CD14-positive monocyte (primary cell): ENCODE results near the gene DMRTC1. TPM values are rescaled to one million over a fixed set of nuclear protein-coding genes. Genes with fewer than 3 reads are reported as not detected.
"Not testable (repeated sequence)": the region's sequence is repeated elsewhere in the genome, so short reads cannot be mapped to it uniquely, and the experiment has no call there.

ENCODE experiments used
- DNase-seq, 3 donors: peaks; one replicate each; pipeline ENCODE4 v3.0.0-alpha.2; 2011 to 2022
- H2AFZ ChIP-seq: 2 replicates; pipeline ENCODE4 v1.6.0; 2012; ENCODE audit warnings: mild to moderate bottlenecking, low read depth, low read length, inconsistent platforms; ENCODE audit not compliant: insufficient read depth, poor library complexity, severe bottlenecking
- H3K27ac ChIP-seq, 2 donors: 1 replicate in 1 of 2; 2 replicates in 1 of 2; pipeline ENCODE4 v1.5.1; 2012 to 2013; ENCODE audit warnings: low read length in 2 of 2, control low read depth in 1 of 2, inconsistent platforms in 1 of 2, low read depth in 1 of 2, mild to moderate bottlenecking in 1 of 2
- H3K27me3 ChIP-seq, 2 donors: one replicate each; pipeline versions ENCODE4 v1.6.0 to v1.6.1; 2011 to 2013; ENCODE audit warnings: low read length in 2 of 2; ENCODE audit not compliant: control insufficient read depth in 2 of 2, insufficient read depth in 2 of 2
- H3K36me3 ChIP-seq, 2 donors: replicated peaks in 1 of 2; 1 replicate in 1 of 2; 2 replicates in 1 of 2; pipeline versions ENCODE4 v1.5.1 to v1.6.1; 2012 to 2013; ENCODE audit warnings: low read length in 2 of 2, control low read depth in 1 of 2, inconsistent platforms in 1 of 2, mild to moderate bottlenecking in 1 of 2; ENCODE audit not compliant: insufficient read depth in 2 of 2, control insufficient read depth in 1 of 2
- H3K4me1 ChIP-seq, 2 donors: 1 replicate in 1 of 2; 2 replicates in 1 of 2; pipeline versions ENCODE4 v1.5.1 to v1.6.1; 2012 to 2013; ENCODE audit warnings: low read length in 2 of 2, control low read depth in 1 of 2, inconsistent platforms in 1 of 2, mild to moderate bottlenecking in 1 of 2, moderate library complexity in 1 of 2; ENCODE audit not compliant: insufficient read depth in 2 of 2, control insufficient read depth in 1 of 2
- H3K4me2 ChIP-seq: replicated peaks from 2 replicates; pipeline ENCODE3; 2012; ENCODE audit warnings: low read length, moderate library complexity, mild to moderate bottlenecking; ENCODE audit not compliant: poor library complexity, severe bottlenecking; ENCODE audit errors: extremely low read depth
- H3K4me3 ChIP-seq, 3 experiments: fragments of 200-600 bp in 1 of 3; sonication (generic) in 1 of 3; replicated peaks in 1 of 3; 1 replicate in 2 of 3; 2 replicates in 1 of 3; pipeline ENCODE4 v1.5.1; 2011 to 2013; ENCODE audit warnings: low read length in 3 of 3, mild to moderate bottlenecking in 3 of 3, control low read depth in 2 of 3, low read depth in 2 of 3, inconsistent platforms in 1 of 3, moderate library complexity in 1 of 3
- H3K79me2 ChIP-seq: 2 replicates; pipeline ENCODE4 v1.6.0; 2012; ENCODE audit warnings: mild to moderate bottlenecking, control low read depth, inconsistent platforms, low read length, moderate library complexity; ENCODE audit not compliant: insufficient read depth
- H3K9ac ChIP-seq: 2 replicates; pipeline ENCODE4 v1.6.0; 2017; ENCODE audit warnings: low read length, mild to moderate bottlenecking; ENCODE audit not compliant: insufficient read depth, poor library complexity, severe bottlenecking
- H3K9me3 ChIP-seq, 2 donors: replicated peaks in 1 of 2; 1 replicate in 1 of 2; 2 replicates in 1 of 2; pipeline versions ENCODE4 v1.5.1 to v1.6.1; 2012 to 2013; ENCODE audit warnings: low read length in 2 of 2, control low read depth in 1 of 2; ENCODE audit not compliant: control insufficient read depth in 1 of 2, insufficient read depth in 1 of 2
- H4K20me1 ChIP-seq: 2 replicates; pipeline ENCODE4 v1.6.0; 2012; ENCODE audit warnings: mild to moderate bottlenecking, low read length, control low read depth, moderate library complexity; ENCODE audit not compliant: insufficient read depth
- H3K27ac Mint-ChIP-seq, 7 donors: one replicate each; pipeline ENCODE4 v1.8.0; 2020; ENCODE audit warnings: mild to moderate bottlenecking in 7 of 7, mixed read lengths in 7 of 7, moderate library complexity in 6 of 7, inconsistent platforms in 2 of 7
- H3K27me3 Mint-ChIP-seq, 3 donors: one replicate each; pipeline ENCODE4 v1.8.0; 2021 to 2022; ENCODE audit warnings: low read depth in 3 of 3, mild to moderate bottlenecking in 3 of 3, mixed read lengths in 3 of 3, moderate library complexity in 3 of 3, inconsistent platforms in 1 of 3
- H3K36me3 Mint-ChIP-seq, 2 donors: one replicate each; pipeline ENCODE4 v1.8.0; 2020; ENCODE audit warnings: mixed read lengths in 2 of 2, inconsistent platforms in 1 of 2, mild to moderate bottlenecking in 1 of 2
- H3K4me1 Mint-ChIP-seq: one replicate; pipeline ENCODE4 v1.8.0; 2020; ENCODE audit warnings: mild to moderate bottlenecking, mixed read lengths
- H3K4me3 Mint-ChIP-seq, 2 donors: one replicate each; pipeline ENCODE4 v1.8.0; 2020; ENCODE audit warnings: mild to moderate bottlenecking in 2 of 2, mixed read lengths in 2 of 2, moderate library complexity in 1 of 2
- H3K9me3 Mint-ChIP-seq, 7 donors: one replicate each; pipeline ENCODE4 v1.8.0; 2020 to 2022; ENCODE audit warnings: mixed read lengths in 7 of 7, mild to moderate bottlenecking in 6 of 7, moderate library complexity in 6 of 7, inconsistent platforms in 2 of 7
- WGBS: methylation state at CpG from one replicate; pipeline ENCODE4 v1.1.5; 2013; ENCODE audit warnings: missing lambda C conversion rate; ENCODE audit not compliant: insufficient coverage; 5-methylcytosine and 5-hydroxymethylcytosine counted together
- intact Hi-C, 2 donors: fragments of 100-400 bp; cut with micrococcal nuclease; formaldehyde crosslinking; loops; one replicate each; pipeline versions ENCODE4 v1.15.0 to v1.15.1; 2023
- polyA plus RNA-seq, 3 donors: library from polyadenylated mRNA; depleted of rRNA in 1 of 3; unstranded in 2 of 3; stranded (reverse) in 1 of 3; fragments of 300-500 nt in 2 of 3; fragments of >200 nt in 1 of 3; fragmentation: Illumina TruSeq in 2 of 3; gene quantifications; 1 replicate in 2 of 3; 2 replicates in 1 of 3; pipeline ENCODE4 v1.2.3, GENCODE V29; 2012 to 2021

The DMRTC1 gene
- polyA plus RNA-seq, 3 donors = not detected

DNA sequence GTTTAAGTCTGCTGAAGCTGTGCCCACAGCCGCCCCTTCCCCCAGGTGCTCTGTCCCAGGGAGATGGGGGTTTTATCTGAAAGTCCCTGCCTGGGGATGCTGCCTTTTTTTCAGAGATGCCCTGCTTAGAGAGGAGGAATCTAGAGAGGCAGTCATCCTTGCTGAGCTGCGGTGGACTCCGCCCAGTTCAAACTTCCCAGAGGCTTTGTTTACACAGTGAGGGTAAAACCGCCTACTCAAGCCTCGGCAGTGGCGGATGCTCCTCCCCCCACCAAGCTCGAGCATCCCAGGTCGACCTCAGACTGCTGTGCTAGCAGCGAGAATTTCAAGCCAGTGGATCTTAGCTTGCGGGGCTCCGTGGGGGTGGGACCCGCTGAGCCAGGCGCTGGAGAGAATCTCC lies 112.9 kb downstream of the DMRTC1 start:
- H3K27me3 Mint-ChIP-seq, H3K9me3 Mint-ChIP-seq, H3K4me3 Mint-ChIP-seq: not testable (repeated sequence)

More for the DNA sequence above, 112.9 kb downstream of the DMRTC1 start:
- H3K27me3 ChIP-seq, H3K36me3 ChIP-seq, H3K9ac ChIP-seq, H4K20me1 ChIP-seq, H3K4me1 Mint-ChIP-seq, H3K4me1 ChIP-seq, H3K36me3 Mint-ChIP-seq, H3K9me3 ChIP-seq, H3K79me2 ChIP-seq, H3K27ac ChIP-seq, DNase-seq, intact Hi-C loops, H3K4me3 ChIP-seq, H3K4me2 ChIP-seq, H3K27ac Mint-ChIP-seq, H2AFZ ChIP-seq: not testable (repeated sequence)
- WGBS = no CpG with 5 or more reads among the region's 13 CpGs

Other genes with a start within 250 kb of the DMRTC1 start
- under 1 TPM in 1 of 3 donors, not detected in 2; 0.01 TPM for gene PHKA1, start 229.5 kb downstream of the DMRTC1 start, polyA plus RNA-seq
- gene DMRTC1B, start 166.9 kb downstream of the DMRTC1 start, polyA plus RNA-seq = not detected
- gene FAM236B, start 161.2 kb downstream of the DMRTC1 start, polyA plus RNA-seq = not detected
- gene FAM236D, start 135.6 kb downstream of the DMRTC1 start, polyA plus RNA-seq = not detected
- not detected for gene FAM236C, start 31.2 kb downstream of the DMRTC1 start, polyA plus RNA-seq
- gene FAM236A, start 5.6 kb downstream of the DMRTC1 start, polyA plus RNA-seq = not detected
- not detected for gene PABPC1L2B, start 59.1 kb upstream of the DMRTC1 start, polyA plus RNA-seq
- not detected for gene PABPC1L2A, start 135.7 kb upstream of the DMRTC1 start, polyA plus RNA-seq